ENCODE measurements around the gene PMPCA. TPM values are rescaled to one million over a fixed set of nuclear protein-coding genes. Genes with fewer than 3 reads are reported as not detected.

PMPCA gene
- total and polyA plus RNA-seq, 11 donors = 61.5 to 81.8 (median 73.6) TPM

- Histone ChIP-seq H3K27ac (peak overlapping the region in 5 of 12 donors; percentile 78 to 92 (median 88)), H3K27me3 (no peaks in the 10 kb centered on the region), H3K36me3 (peaks cover 0 to 57% (median 37%) of the 10 kb centered on the region in 9 donors), H3K4me3 (peak overlapping the region; percentile 64 to 99 (median 95)), H3K4me1 (peaks cover 8 to 44% (median 30%) of the 10 kb centered on the region in 12 donors), H3K9me3 (no peaks in the 10 kb centered on the region)
- ATAC-seq = peak in 1 of 4 donors; percentile 11
- WGBS, 4 donors = 48 to 53% (median 50%) methylated on average over 36 to 37 of the region's 37 CpGs
- TF ChIP-seq POLR2A (IDR thresholded peaks at IDR 0.05) (no peak), CTCF (IDR thresholded peaks at IDR 0.05) (no peak)
- no peak for DNase-seq
- intact Hi-C loops (cut with DNase I) = loop anchor here in 1 of 10 donors (5.0 kb wide), 1 partner anchor 36 kb away; the partner anchor contains the start of gene SNAPC4
Observed at GRCh38 chr9:136437839-136438547, 27.5 kb downstream of the PMPCA start.

GRCh38 chr9:136438548-136439480 lies 28.4 kb downstream of the PMPCA start:
- no peaks in the 10 kb centered on the region for H3K9me3 ChIP-seq
- H3K27me3 ChIP-seq = no peaks in the 10 kb centered on the region
- WGBS, 4 donors = 0 to 3% (median 1%) methylated on average over 24 to 91 of the region's 91 CpGs
- intact Hi-C loops (cut with DNase I) = loop anchor here in 1 of 10 donors (5.0 kb wide), 1 partner anchor 37 kb away; the partner anchor contains the start of gene SNAPC4
- peaks cover 0 to 57% (median 40%) of the 10 kb centered on the region in 9 donors for H3K36me3 ChIP-seq
- peaks cover 8 to 44% (median 30%) of the 10 kb centered on the region in 12 donors for H3K4me1 ChIP-seq
- peak overlapping the region; percentile 64 to 99 (median 95) for H3K4me3 ChIP-seq
- no peak for TF ChIP-seq POLR2A (IDR thresholded peaks at IDR 0.05)
- no peak for TF ChIP-seq CTCF (IDR thresholded peaks at IDR 0.05)
- DNase-seq (peak in 2 of 5 donors; percentile 49 to 72), ATAC-seq (peak in 3 of 4 donors; percentile 14 to 36 (median 30))
- peak overlapping the region; percentile 50 to 92 (median 86) for H3K27ac ChIP-seq

GRCh38 chr9:136439481-136440408 lies 29.3 kb downstream of the PMPCA start, which contains the start of gene INPP5E:
Gene INPP5E (minus strand): TSS chr9:136439845. CDS start chr9:136439419, 426 bp downstream.
- H3K36me3 ChIP-seq = peaks cover 0 to 58% (median 48%) of the 10 kb centered on the region in 9 donors

More at GRCh38 chr9:136439481-136440408, 29.3 kb downstream of the PMPCA start, which contains the start of gene INPP5E:
- TF ChIP-seq CTCF (IDR thresholded peaks at IDR 0.05) (peak; percentile 49 to 98 (median 74)), POLR2A (IDR thresholded peaks at IDR 0.05) (peak in 1 of 2 donors; percentile 17)
- DNase-seq = peak; percentile 76 to 90 (median 79)
- WGBS, 4 donors = 4 to 23% (median 5%) methylated on average over 14 to 90 of the region's 90 CpGs
- no peaks in the 10 kb centered on the region for H3K27me3 ChIP-seq
- peak within 1 kb of the TSS; percentile 50 to 92 (median 86) for H3K27ac ChIP-seq
- peaks cover 8 to 44% (median 30%) of the 10 kb centered on the region in 12 donors for H3K4me1 ChIP-seq
- peak; percentile 37 to 89 (median 79) for ATAC-seq
- intact Hi-C loops (cut with DNase I) = loop anchor here in 1 of 10 donors (5.0 kb wide), 1 partner anchor 37 kb away; the partner anchor contains the start of gene SNAPC4
- H3K4me3 ChIP-seq = peak within 1 kb of the TSS; percentile 64 to 99 (median 95)
- no peaks in the 10 kb centered on the region for H3K9me3 ChIP-seq
